ENCODE data around the gene ADCY5. TPM values are rescaled to one million over a fixed set of nuclear protein-coding genes. Genes with fewer than 3 reads are reported as not detected.

The ADCY5 gene
- total RNA-seq, 1 donor from 2014 or later = 4.0 TPM

GRCh38 chr3:123327956-123328850 lies 120.7 kb downstream of the ADCY5 start:
- intact Hi-C loops (cut with DNase I) = loop anchor here (5.0 to 10.0 kb wide), 2 partner anchors 159 to 227 kb away; no protein-coding TSS in a partner anchor
- Histone ChIP-seq H3K36me3 (no peaks in the 10 kb centered on the region), H3K27ac (no peak overlapping the region), H3K9me3 (no peaks in the 10 kb centered on the region), H3K4me3 (no peak overlapping the region), H3K4me1 (no peaks in the 10 kb centered on the region), H3K27me3 (no peaks in the 10 kb centered on the region)
- ATAC-seq (no peak), DNase-seq (no peak)
- TF ChIP-seq CTCF (IDR thresholded peaks at IDR 0.05) = no peak

GRCh38 chr3:123327480-123327879 lies 121.4 kb downstream of the ADCY5 start:
- Histone ChIP-seq H3K27ac (no peak overlapping the region), H3K9me3 (no peaks in the 10 kb centered on the region), H3K4me3 (no peak overlapping the region), H3K4me1 (no peaks in the 10 kb centered on the region), H3K27me3 (no peaks in the 10 kb centered on the region), H3K36me3 (no peaks in the 10 kb centered on the region)
- ATAC-seq (no peak), DNase-seq (no peak)
- intact Hi-C loops (cut with DNase I) = loop anchor here (5.0 to 10.0 kb wide), 2 partner anchors 160 to 227 kb away; no protein-coding TSS in a partner anchor
- TF ChIP-seq CTCF (IDR thresholded peaks at IDR 0.05) = no peak

GRCh38 chr3:123326531-123326930 lies 122.4 kb downstream of the ADCY5 start:
- Histone ChIP-seq H3K27ac (no peak overlapping the region), H3K4me1 (no peaks in the 10 kb centered on the region), H3K4me3 (no peak overlapping the region), H3K9me3 (no peaks in the 10 kb centered on the region), H3K36me3 (no peaks in the 10 kb centered on the region), H3K27me3 (no peaks in the 10 kb centered on the region)
- DNase-seq (no peak), ATAC-seq (no peak)
- intact Hi-C loops (cut with DNase I) = loop anchor here (5.0 to 10.0 kb wide), 2 partner anchors 161 to 228 kb away; no protein-coding TSS in a partner anchor
- no peak for TF ChIP-seq CTCF (IDR thresholded peaks at IDR 0.05)

- TF ChIP-seq CTCF (IDR thresholded peaks at IDR 0.05) = no peak
- H3K9me3 ChIP-seq = no peaks in the 10 kb centered on the region
- no peaks in the 10 kb centered on the region for H3K4me1 ChIP-seq
- ATAC-seq (no peak), DNase-seq (no peak)
- H3K36me3 ChIP-seq = no peaks in the 10 kb centered on the region
- intact Hi-C loops (cut with DNase I) = loop anchor here (5.0 to 10.0 kb wide), 2 partner anchors 161 to 229 kb away; no protein-coding TSS in a partner anchor
- H3K27me3 ChIP-seq = no peaks in the 10 kb centered on the region
- no peak overlapping the region for H3K4me3 ChIP-seq
- no peak overlapping the region for H3K27ac ChIP-seq
Measured at GRCh38 chr3:123325766-123326256, 123.1 kb downstream of the ADCY5 start.

GRCh38 chr3:123324880-123325765 lies 123.8 kb downstream of the ADCY5 start:
- no peak for TF ChIP-seq CTCF (IDR thresholded peaks at IDR 0.05)
- Histone ChIP-seq H3K36me3 (no peaks in the 10 kb centered on the region), H3K9me3 (no peaks in the 10 kb centered on the region), H3K27ac (no peak overlapping the region), H3K27me3 (no peaks in the 10 kb centered on the region), H3K4me1 (no peaks in the 10 kb centered on the region), H3K4me3 (no peak overlapping the region)
- DNase-seq = no peak
- no peak for ATAC-seq
- intact Hi-C loops (cut with DNase I) = loop anchor here (5.0 to 10.0 kb wide), 2 partner anchors 162 to 230 kb away; no protein-coding TSS in a partner anchor
